SK-N-SH treated with all-trans-retinoic acid at 6 μM for 48 hours (cell line): ENCODE results near the gene UBLCP1.

ENCODE experiments used
- ARNTL ChIP-seq: fragments of 450-650 bp; formaldehyde crosslinking; IDR thresholded peaks from 2 replicates; pipeline ENCODE4 v1.5.0; 2020; ENCODE audit warnings: low read depth, mild to moderate bottlenecking, moderate library complexity, borderline replicate concordance
- PPARA ChIP-seq: fragments of 250-450 bp; sonication (Bioruptor Pico); IDR thresholded peaks from 2 replicates; pipeline ENCODE4 v1.5.0; 2020; ENCODE audit warnings: mild to moderate bottlenecking, borderline replicate concordance
- TOX ChIP-seq: fragments of 250-450 bp; sonication (Bioruptor Pico); IDR thresholded peaks from 2 replicates; pipeline ENCODE4 v1.8.0; 2021; ENCODE audit warnings: mild to moderate bottlenecking, moderate library complexity, borderline replicate concordance
- ZFP3 ChIP-seq: fragments of 250-450 bp; sonication (Bioruptor Pico); IDR thresholded peaks from 2 replicates; pipeline ENCODE4 v1.5.0; 2020; ENCODE audit warnings: mild to moderate bottlenecking, moderate library complexity
- ZFP30 ChIP-seq: fragments of 450-650 bp; formaldehyde crosslinking; IDR thresholded peaks from 2 replicates; pipeline ENCODE4 v1.5.0; 2022; ENCODE audit warnings: mild to moderate bottlenecking, moderate library complexity
- ZNF70 ChIP-seq: fragments of 450-650 bp; formaldehyde crosslinking; IDR thresholded peaks from 2 replicates; pipeline ENCODE4 v1.5.0; 2020; ENCODE audit warnings: mild to moderate bottlenecking, moderate library complexity
- TF ChIP-seq, protein P1 (sequence below): fragments of 250-450 bp; sonication (Bioruptor Pico); IDR thresholded peaks from 2 replicates; pipeline ENCODE4 v1.5.1; 2020; ENCODE audit warnings: low read depth, mild to moderate bottlenecking, moderate library complexity
- TF ChIP-seq, protein P2 (sequence below): fragments of 250-450 bp; sonication (Bioruptor Pico); IDR thresholded peaks from 2 replicates; pipeline ENCODE4 v1.5.0; 2020; ENCODE audit warnings: mild to moderate bottlenecking, moderate library complexity
- TF ChIP-seq, protein P3 (sequence below): fragments of 250-450 bp; sonication (Bioruptor Pico); IDR thresholded peaks from 2 replicates; pipeline ENCODE4 v1.8.0; 2020; ENCODE audit warnings: mild to moderate bottlenecking, moderate library complexity, borderline replicate concordance

DNA sequence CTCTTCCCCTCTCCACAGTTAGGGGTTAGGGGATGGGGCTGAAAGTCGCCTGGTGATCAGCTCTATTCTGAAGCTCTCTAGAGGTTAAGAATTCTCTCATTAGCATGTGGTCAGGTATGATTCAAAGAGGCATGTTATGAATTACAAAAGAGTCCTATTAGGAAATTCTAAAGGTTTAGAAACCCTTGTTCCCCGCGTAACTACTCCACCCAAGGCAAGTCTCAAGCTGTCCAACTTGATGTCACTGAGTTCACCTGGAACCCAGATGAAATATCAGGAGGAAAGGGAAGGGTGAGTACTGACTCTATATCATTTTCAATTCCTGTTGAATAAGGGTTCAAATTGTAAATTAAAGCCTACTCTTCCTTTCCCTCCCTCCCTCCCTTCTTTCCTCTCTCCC, 35.6 kb upstream of the UBLCP1 start:
- TF ChIP-seq, protein P1, sequence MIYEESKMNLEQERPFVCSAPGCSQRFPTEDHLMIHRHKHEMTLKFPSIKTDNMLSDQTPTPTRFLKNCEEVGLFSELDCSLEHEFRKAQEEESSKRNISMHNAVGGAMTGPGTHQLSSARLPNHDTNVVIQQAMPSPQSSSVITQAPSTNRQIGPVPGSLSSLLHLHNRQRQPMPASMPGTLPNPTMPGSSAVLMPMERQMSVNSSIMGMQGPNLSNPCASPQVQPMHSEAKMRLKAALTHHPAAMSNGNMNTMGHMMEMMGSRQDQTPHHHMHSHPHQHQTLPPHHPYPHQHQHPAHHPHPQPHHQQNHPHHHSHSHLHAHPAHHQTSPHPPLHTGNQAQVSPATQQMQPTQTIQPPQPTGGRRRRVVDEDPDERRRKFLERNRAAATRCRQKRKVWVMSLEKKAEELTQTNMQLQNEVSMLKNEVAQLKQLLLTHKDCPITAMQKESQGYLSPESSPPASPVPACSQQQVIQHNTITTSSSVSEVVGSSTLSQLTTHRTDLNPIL (CRISPR knock-in tag) = no peak
- TF ChIP-seq ZFP3 (CRISPR knock-in tag) (no peak), ARNTL (CRISPR knock-in tag) (no peak), ZNF70 (CRISPR knock-in tag) (no peak), ZFP30 (CRISPR knock-in tag) (no peak), PPARA (no peak), TOX (CRISPR knock-in tag) (no peak)
- TF ChIP-seq, protein P2, sequence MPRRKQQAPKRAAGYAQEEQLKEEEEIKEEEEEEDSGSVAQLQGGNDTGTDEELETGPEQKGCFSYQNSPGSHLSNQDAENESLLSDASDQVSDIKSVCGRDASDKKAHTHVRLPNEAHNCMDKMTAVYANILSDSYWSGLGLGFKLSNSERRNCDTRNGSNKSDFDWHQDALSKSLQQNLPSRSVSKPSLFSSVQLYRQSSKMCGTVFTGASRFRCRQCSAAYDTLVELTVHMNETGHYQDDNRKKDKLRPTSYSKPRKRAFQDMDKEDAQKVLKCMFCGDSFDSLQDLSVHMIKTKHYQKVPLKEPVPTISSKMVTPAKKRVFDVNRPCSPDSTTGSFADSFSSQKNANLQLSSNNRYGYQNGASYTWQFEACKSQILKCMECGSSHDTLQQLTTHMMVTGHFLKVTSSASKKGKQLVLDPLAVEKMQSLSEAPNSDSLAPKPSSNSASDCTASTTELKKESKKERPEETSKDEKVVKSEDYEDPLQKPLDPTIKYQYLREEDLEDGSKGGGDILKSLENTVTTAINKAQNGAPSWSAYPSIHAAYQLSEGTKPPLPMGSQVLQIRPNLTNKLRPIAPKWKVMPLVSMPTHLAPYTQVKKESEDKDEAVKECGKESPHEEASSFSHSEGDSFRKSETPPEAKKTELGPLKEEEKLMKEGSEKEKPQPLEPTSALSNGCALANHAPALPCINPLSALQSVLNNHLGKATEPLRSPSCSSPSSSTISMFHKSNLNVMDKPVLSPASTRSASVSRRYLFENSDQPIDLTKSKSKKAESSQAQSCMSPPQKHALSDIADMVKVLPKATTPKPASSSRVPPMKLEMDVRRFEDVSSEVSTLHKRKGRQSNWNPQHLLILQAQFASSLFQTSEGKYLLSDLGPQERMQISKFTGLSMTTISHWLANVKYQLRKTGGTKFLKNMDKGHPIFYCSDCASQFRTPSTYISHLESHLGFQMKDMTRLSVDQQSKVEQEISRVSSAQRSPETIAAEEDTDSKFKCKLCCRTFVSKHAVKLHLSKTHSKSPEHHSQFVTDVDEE (CRISPR knock-in tag) = no peak
- TF ChIP-seq, protein P3, sequence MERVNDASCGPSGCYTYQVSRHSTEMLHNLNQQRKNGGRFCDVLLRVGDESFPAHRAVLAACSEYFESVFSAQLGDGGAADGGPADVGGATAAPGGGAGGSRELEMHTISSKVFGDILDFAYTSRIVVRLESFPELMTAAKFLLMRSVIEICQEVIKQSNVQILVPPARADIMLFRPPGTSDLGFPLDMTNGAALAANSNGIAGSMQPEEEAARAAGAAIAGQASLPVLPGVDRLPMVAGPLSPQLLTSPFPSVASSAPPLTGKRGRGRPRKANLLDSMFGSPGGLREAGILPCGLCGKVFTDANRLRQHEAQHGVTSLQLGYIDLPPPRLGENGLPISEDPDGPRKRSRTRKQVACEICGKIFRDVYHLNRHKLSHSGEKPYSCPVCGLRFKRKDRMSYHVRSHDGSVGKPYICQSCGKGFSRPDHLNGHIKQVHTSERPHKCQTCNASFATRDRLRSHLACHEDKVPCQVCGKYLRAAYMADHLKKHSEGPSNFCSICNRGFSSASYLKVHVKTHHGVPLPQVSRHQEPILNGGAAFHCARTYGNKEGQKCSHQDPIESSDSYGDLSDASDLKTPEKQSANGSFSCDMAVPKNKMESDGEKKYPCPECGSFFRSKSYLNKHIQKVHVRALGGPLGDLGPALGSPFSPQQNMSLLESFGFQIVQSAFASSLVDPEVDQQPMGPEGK (CRISPR knock-in tag) = no peak
